Measurements from ENCODE around the gene FLNC.

The FLNC gene

GRCh38 chr7:128832880-128833147 is 2.6 kb downstream of the FLNC start:
- DNase-seq, result no peak

DNA sequence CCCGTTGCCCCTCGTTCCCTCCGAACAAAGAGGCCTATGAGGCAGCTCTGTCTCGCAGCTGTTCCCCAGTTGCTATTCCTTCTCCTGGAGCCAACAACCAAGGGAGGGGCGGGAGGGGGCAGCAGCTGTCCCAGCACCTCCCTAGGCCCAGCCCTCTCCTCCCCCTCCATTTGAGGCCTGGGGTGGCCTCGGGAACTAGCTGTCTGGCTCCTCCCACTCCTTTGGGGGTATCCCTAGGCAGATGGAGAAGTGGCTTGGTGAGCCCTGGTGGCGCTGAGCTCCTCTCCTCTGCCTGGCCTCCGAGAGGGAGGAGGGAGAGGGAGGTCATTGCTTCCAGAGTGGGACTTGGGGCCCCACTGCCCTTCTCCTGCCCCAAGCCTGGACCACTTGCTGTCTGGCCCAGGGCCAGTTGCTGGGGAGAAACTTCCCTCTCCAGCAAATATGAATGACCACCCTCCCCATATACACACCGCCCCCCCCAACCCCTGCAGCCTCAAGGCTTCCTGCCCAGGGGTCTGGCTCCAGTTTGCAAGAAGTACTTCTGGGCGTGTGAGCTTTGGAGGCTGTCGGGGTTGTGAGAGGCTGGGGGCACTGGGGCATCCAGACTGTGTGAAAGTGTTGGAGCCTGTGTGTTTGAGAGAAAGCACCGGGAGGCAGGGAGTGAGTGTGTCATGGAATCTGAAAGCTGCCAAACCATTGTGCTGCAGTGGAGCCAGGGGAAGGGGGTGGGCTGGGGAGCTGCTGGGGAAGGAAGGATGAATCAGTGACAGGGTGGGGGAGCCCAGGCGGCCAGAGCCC is 3.1 kb downstream of the FLNC start:
- DNase-seq, result no peak

DNA sequence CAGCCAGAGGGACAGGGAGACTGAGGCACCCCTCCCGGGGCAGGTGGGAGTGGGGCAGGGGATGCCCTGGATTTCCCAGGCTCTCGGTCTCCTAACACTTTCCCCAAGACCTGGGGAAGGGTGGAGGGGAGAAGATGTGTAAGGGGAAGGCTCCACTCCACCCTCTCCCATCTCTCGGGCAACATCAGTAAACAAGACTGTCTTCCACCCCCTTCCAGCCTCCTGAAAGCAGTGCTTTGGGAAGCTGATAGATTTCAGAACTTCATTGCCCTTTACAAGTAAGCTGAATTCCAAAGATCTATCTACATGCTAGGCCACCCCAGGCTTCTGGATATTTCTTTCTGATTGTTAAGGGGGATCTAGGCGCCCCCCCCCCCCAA is 3.7 kb downstream of the FLNC start:
- DNase-seq, result no peak

GRCh38 chr7:128835231-128835751 is 5.1 kb downstream of the FLNC start:
- no peak for DNase-seq

GRCh38 chr7:128835790-128836641 is 5.8 kb downstream of the FLNC start:
- DNase-seq, result no peak

GRCh38 chr7:128836729-128837348 is 6.6 kb downstream of the FLNC start:
- no peak for DNase-seq

GRCh38 chr7:128837521-128837921 is 7.3 kb downstream of the FLNC start:
- no peak for DNase-seq

- DNase-seq, result no peak
Observed at GRCh38 chr7:128838109-128838779, 8.0 kb downstream of the FLNC start.

DNA sequence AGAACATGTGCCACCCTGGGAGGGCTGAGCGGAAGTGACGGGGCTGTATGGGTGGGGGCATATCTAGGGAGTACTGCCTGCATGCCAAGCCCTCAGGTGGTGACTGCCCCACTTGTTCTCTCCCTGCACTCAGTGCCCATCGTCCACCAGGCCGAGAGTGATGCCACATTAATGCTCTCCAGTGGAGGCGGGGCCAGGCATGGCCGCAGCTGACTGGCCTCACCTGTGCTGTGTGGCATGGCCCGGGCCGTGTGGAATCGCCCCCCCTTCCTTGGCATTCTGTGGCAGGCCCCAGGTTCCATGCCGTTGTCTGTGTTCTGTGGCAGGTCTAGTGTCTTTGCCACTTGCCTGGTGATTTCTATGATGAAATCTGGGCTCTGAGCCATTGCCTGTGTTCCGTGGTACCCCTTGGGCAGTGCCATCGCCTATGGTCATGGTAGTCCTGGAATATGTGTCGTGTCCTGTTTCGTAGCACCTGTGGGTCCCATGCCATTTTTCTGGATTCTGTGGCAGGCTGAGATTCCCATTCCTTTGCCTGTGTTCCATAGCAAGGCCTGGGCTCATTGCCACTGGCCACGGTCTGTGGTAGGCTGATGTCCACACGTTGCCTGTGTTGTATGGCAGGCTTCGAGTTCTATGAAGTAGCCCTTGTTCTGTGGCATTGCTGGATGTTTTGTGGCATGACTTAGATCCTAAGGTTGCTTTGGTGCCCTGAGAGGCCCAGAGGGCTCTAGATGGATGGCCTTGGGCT is 8.9 kb downstream of the FLNC start:
- DNase-seq, result no peak

DNA sequence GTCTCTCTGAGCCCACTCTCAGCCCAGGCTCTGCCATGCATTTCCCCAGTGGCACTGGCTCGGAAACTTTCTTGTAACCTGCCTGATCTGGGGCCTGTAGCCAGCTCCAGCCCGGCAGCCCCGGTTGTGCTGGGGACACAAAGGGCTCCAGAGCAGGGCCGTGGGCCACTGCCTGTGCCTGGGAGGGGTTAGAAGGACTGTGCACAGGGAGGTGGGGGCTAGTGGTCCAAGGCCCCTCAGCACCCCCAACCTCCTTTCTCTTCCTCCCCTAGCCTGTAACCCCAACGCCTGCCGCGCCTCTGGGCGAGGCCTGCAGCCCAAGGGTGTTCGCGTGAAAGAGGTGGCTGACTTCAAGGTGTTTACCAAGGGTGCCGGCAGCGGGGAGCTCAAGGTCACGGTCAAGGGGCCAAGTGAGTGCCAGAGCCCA is 9.6 kb downstream of the FLNC start:
- DNase-seq, result no peak

GRCh38 chr7:128840326-128841170 is 10.3 kb downstream of the FLNC start:
- no peak for DNase-seq

GRCh38 chr7:128841171-128841690 is 11.0 kb downstream of the FLNC start:
- peak; percentile 20 for DNase-seq

GRCh38 chr7:128841921-128842673 is 11.9 kb downstream of the FLNC start:
- DNase-seq, result peak; percentile 59

DNA sequence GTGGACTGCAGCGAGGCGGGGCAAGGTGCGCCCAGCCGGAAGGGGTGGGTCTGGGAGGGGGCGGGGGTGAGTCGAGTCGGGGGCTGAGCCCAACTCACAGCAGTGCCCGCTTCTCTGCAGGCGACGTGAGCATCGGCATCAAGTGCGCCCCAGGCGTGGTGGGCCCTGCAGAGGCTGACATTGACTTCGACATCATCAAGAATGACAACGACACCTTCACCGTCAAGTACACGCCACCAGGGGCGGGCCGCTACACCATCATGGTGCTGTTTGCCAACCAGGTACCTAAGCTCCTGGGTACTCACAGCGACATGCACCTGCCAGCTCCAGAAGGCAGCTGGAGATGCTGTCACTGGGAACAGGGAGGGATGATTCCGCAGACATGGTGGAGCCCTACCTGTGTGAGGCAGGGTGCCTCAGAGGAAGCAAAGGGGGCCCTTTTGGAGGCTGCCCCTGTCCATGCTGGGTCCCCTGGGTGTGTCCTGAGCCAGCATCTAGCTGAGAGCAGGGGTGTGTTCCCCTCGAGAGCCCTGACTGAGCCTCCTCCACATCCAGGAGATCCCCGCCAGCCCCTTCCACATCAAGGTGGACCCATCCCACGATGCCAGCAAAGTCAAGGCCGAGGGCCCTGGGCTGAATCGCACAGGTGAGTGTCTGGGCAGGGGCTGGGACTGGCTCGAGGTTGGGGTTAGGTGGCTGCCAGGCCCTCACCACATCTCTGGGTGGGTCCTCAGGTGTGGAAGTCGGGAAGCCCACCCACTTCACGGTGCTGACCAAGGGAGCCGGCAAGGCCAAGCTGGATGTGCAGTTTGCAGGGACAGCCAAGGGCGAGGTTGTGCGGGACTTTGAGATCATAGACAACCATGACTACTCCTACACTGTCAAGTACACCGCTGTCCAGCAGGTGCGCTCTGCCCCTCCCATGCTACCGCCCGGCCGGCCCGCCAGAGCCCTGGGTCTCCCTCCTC is 12.8 kb downstream of the FLNC start:
- no peak for DNase-seq

GRCh38 chr7:128843938-128844621 is 13.9 kb downstream of the FLNC start:
- no peak for DNase-seq

GRCh38 chr7:128844777-128845311 is 14.6 kb downstream of the FLNC start:
- no peak for DNase-seq

GRCh38 chr7:128845475-128845874 is 15.3 kb downstream of the FLNC start:
- no peak for DNase-seq

GRCh38 chr7:128845987-128846386 is 15.8 kb downstream of the FLNC start:
- no peak for DNase-seq
